Sigmoid colon (tissue), 7 donors: ENCODE data around the gene SLC38A3. TPM values are rescaled to one million over a fixed set of nuclear protein-coding genes. Genes with fewer than 3 reads are reported as not detected.

Experiments
- DNase-seq: peaks from one replicate; pipeline ENCODE4 v3.0.0-alpha.2; 2019
- H3K27ac ChIP-seq, 4 donors: fragments of 200-600 bp; sonication (generic); one replicate each; pipeline ENCODE4 v1.5.1; 2016 to 2019; ENCODE audit warnings: mild to moderate bottlenecking in 1 of 4
- H3K27me3 ChIP-seq, 3 donors: fragments of 200-600 bp; sonication (generic); one replicate each; pipeline ENCODE4 v1.5.1; 2019; ENCODE audit warnings: mild to moderate bottlenecking in 1 of 3
- H3K36me3 ChIP-seq, 4 donors: fragments of 200-600 bp; sonication (generic); one replicate each; pipeline ENCODE4 v1.5.1; 2016 to 2019
- H3K4me1 ChIP-seq, 4 donors: fragments of 200-600 bp; sonication (generic); one replicate each; pipeline ENCODE4 v1.5.1; 2017 to 2019
- H3K4me3 ChIP-seq, 4 donors: fragments of 200-600 bp; sonication (generic); one replicate each; pipeline ENCODE4 v1.5.1; 2017 to 2019; ENCODE audit warnings: mild to moderate bottlenecking in 2 of 4, moderate library complexity in 1 of 4
- H3K9me3 ChIP-seq, 4 donors: fragments of 200-600 bp in 3 of 4; sonication (generic) in 3 of 4; one replicate each; pipeline versions ENCODE4 v1.5.1 to v1.6.1; 2013 to 2019
- CTCF ChIP-seq, 4 experiments: fragments of 450-650 bp in 3 of 4; fragments of 200-600 bp in 1 of 4; IDR thresholded peaks; one replicate each; pipeline ENCODE4 v1.5.1; 2016 to 2019; ENCODE audit warnings: antibody characterized with exemption in 4 of 4, mild to moderate bottlenecking in 3 of 4, moderate library complexity in 2 of 4
- EP300 ChIP-seq, 4 donors: sonication (generic); formaldehyde crosslinking; IDR thresholded peaks; one replicate each; pipeline ENCODE4 v1.6.1; 2017; ENCODE audit warnings: antibody characterized with exemption in 4 of 4
- POLR2A ChIP-seq, 2 donors: fragments of 450-650 bp; IDR thresholded peaks; one replicate each; pipeline ENCODE4 v1.6.1; 2016; ENCODE audit warnings: antibody characterized with exemption in 2 of 2, mild to moderate bottlenecking in 2 of 2, moderate library complexity in 2 of 2
- POLR2AphosphoS5 ChIP-seq, 4 donors: sonication (generic); formaldehyde crosslinking; IDR thresholded peaks; one replicate each; pipeline ENCODE4 v1.6.1; 2017; ENCODE audit warnings: antibody characterized with exemption in 4 of 4
- WGBS, 2 donors: extraction: QIAGEN DNeasy Blood & Tissue Kit; methylation state at CpG; one replicate each; pipeline ENCODE4 v1.1.7; 2013; 5-methylcytosine and 5-hydroxymethylcytosine counted together
- intact Hi-C: fragments of 100-400 bp; cut with DNase I; formaldehyde crosslinking; loops from one replicate; pipeline ENCODE4 v1.15.1; 2023
- polyA plus RNA-seq, 3 donors: library from polyadenylated mRNA; stranded (reverse); fragments of 200-250 nt; gene quantifications; one replicate each; pipeline ENCODE4 v1.2.3, GENCODE V29; 2013
- total RNA-seq, 4 donors: library from RNA; depleted of rRNA; stranded (reverse); fragments of >200 nt; gene quantifications; one replicate each; pipeline ENCODE4 v1.1.0, GENCODE V29; 2016
- donor health status: healthy with polysubstance abuse.
- donor health status: Bipolar disorder and iron deficiency.
- donor health status: healthy.

SLC38A3 gene
- total and polyA plus RNA-seq, 7 donors = 0.07 to 0.28 TPM; not detected in 5

- intact Hi-C loops = no loop called here
Observed at GRCh38 chr3:50236484-50237132, 31.5 kb downstream of the SLC38A3 start.

GRCh38 chr3:50237133-50237651, 32.1 kb downstream of the SLC38A3 start:
- peak overlapping the region; percentile 63 to 96 (median 74) for H3K4me3 ChIP-seq
- peak overlapping the region; percentile 87 to 94 (median 90) for H3K27ac ChIP-seq
- H3K4me1 ChIP-seq = peaks cover 0 to 66% (median 52%) of the 10 kb centered on the region in 4 donors
- H3K36me3 ChIP-seq = no peaks in the 10 kb centered on the region
- H3K27me3 ChIP-seq = no peaks in the 10 kb centered on the region
- H3K9me3 ChIP-seq = no peaks in the 10 kb centered on the region
- DNase-seq = no peak
- TF ChIP-seq CTCF (IDR thresholded peaks at IDR 0.05) (no peak), POLR2AphosphoS5 (IDR thresholded peaks at IDR 0.05) (peak in 1 of 4 donors; percentile 4)
- WGBS, 2 donors = 14 to 50% methylated on average over 7 of the region's 7 CpGs
- intact Hi-C loops = no loop called here

More at GRCh38 chr3:50236484-50237132, 31.5 kb downstream of the SLC38A3 start:
- H3K9me3 ChIP-seq = no peaks in the 10 kb centered on the region
- peaks cover 0 to 60% (median 46%) of the 10 kb centered on the region in 4 donors for H3K4me1 ChIP-seq
- no peak for DNase-seq
- WGBS, 2 donors = 3 to 21% methylated on average over 13 of the region's 13 CpGs
- TF ChIP-seq EP300 (IDR thresholded peaks at IDR 0.05) = no peak
- TF ChIP-seq POLR2AphosphoS5 (IDR thresholded peaks at IDR 0.05) = peak in 1 of 4 donors; percentile 4
- H3K27ac ChIP-seq = peak overlapping the region; percentile 87 to 94 (median 90)
- H3K27me3 ChIP-seq = no peaks in the 10 kb centered on the region
- no peaks in the 10 kb centered on the region for H3K36me3 ChIP-seq
- peak overlapping the region; percentile 63 to 96 (median 74) for H3K4me3 ChIP-seq

GRCh38 chr3:50237754-50238548, 32.9 kb downstream of the SLC38A3 start:
- H3K27me3 ChIP-seq = no peaks in the 10 kb centered on the region
- H3K4me1 ChIP-seq = peaks cover 0 to 73% (median 60%) of the 10 kb centered on the region in 4 donors
- H3K36me3 ChIP-seq = no peaks in the 10 kb centered on the region
- no peaks in the 10 kb centered on the region for H3K9me3 ChIP-seq
- H3K27ac ChIP-seq = peak overlapping the region; percentile 87 to 94 (median 90)
- DNase-seq = peak; percentile 93
- peak overlapping the region; percentile 63 to 96 (median 74) for H3K4me3 ChIP-seq
- no peak for TF ChIP-seq EP300 (IDR thresholded peaks at IDR 0.05)
- peak in 1 of 4 experiments; percentile 22 for TF ChIP-seq CTCF (IDR thresholded peaks at IDR 0.05)
- peak; percentile 48 to 89 (median 76) for TF ChIP-seq POLR2AphosphoS5 (IDR thresholded peaks at IDR 0.05)
- TF ChIP-seq POLR2A (IDR thresholded peaks at IDR 0.05) = peak in 1 of 2 donors; percentile 40
- intact Hi-C loops = no loop called here
- WGBS, 2 donors = 2 to 6% methylated on average over 31 of the region's 31 CpGs

GRCh38 chr3:50238549-50239026, 33.5 kb downstream of the SLC38A3 start:
- Histone ChIP-seq H3K27ac (peak overlapping the region; percentile 87 to 94 (median 90)), H3K9me3 (no peaks in the 10 kb centered on the region), H3K4me1 (peaks cover 0 to 80% (median 66%) of the 10 kb centered on the region in 4 donors), H3K4me3 (peak overlapping the region; percentile 63 to 96 (median 74)), H3K27me3 (no peaks in the 10 kb centered on the region), H3K36me3 (no peaks in the 10 kb centered on the region)
- TF ChIP-seq POLR2AphosphoS5 (IDR thresholded peaks at IDR 0.05) (peak; percentile 26 to 75 (median 52)), CTCF (IDR thresholded peaks at IDR 0.05) (no peak), POLR2A (IDR thresholded peaks at IDR 0.05) (no peak), EP300 (IDR thresholded peaks at IDR 0.05) (no peak)
- intact Hi-C loops = no loop called here
- DNase-seq = peak; percentile 96
- 7 to 44% methylated on average over 7 of the region's 7 CpGs for WGBS, 2 donors

- no peaks in the 10 kb centered on the region for H3K36me3 ChIP-seq
- DNase-seq = no peak
- H3K27ac ChIP-seq = peak overlapping the region; percentile 87 to 94 (median 90)
- WGBS, 2 donors = 76 to 90% methylated on average over 4 of the region's 4 CpGs
- no peaks in the 10 kb centered on the region for H3K27me3 ChIP-seq
- no peaks in the 10 kb centered on the region for H3K9me3 ChIP-seq
- H3K4me1 ChIP-seq = peaks cover 0 to 88% (median 73%) of the 10 kb centered on the region in 4 donors
- no peak for TF ChIP-seq CTCF (IDR thresholded peaks at IDR 0.05)
- no peak for TF ChIP-seq POLR2AphosphoS5 (IDR thresholded peaks at IDR 0.05)
- no peak for TF ChIP-seq EP300 (IDR thresholded peaks at IDR 0.05)
- TF ChIP-seq POLR2A (IDR thresholded peaks at IDR 0.05) = no peak
- intact Hi-C loops = no loop called here
- no peak overlapping the region for H3K4me3 ChIP-seq
Observed at GRCh38 chr3:50239649-50240048, 34.6 kb downstream of the SLC38A3 start.
